ENCODE results near the gene DPY19L3. TPM values are rescaled to one million over a fixed set of nuclear protein-coding genes. Genes with fewer than 3 reads are reported as not detected.

DPY19L3 gene
- total RNA-seq, 1 experiment from 2014 or later: 27.8 TPM

DNA sequence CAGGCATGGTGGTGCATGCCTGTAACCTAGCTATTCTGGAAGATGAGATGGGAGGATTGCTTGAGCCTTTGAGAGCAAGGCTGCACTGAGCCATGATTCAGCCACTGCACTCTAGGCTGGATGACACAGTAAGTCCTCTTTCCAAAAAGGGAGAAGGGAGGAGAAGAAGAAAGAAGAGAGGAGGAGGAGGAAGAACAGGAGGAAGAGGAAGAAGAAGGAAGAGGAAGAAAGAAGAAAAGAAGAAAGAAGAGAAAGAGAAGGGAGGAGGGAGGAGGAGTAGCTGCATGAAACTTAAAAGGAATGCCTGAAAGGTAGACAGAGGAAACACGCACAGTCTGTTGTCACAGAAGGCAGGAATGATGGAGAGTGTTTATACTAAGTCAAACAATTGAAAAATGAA is 3.6 kb upstream of the DPY19L3 start:
- intact Hi-C loops (cut with micrococcal nuclease; ENCODE audit: unreplicated experiment) (no loop called here), in situ Hi-C loops (cut with HindIII; ENCODE audit: low pct_unique_long_range_greater_than_20kb, low sequenced_read_pairs) (no loop called here)
- DNase-seq (ENCODE audit: low read depth, low spot score): no peak
- CTCF ChIA-PET: no interaction called here
- TF ChIP-seq SIN3A (IDR thresholded peaks at IDR 0.05; ENCODE audit: borderline replicate concordance, insufficient read depth, low read depth, low read length) (no peak), POLR2AphosphoS5 (IDR thresholded peaks at IDR 0.05; ENCODE audit: low read depth, low read length) (no peak), TCF7L2 (IDR thresholded peaks at IDR 0.05; ENCODE audit: low read depth, low read length) (no peak)
- TF ChIP-seq, protein P1, sequence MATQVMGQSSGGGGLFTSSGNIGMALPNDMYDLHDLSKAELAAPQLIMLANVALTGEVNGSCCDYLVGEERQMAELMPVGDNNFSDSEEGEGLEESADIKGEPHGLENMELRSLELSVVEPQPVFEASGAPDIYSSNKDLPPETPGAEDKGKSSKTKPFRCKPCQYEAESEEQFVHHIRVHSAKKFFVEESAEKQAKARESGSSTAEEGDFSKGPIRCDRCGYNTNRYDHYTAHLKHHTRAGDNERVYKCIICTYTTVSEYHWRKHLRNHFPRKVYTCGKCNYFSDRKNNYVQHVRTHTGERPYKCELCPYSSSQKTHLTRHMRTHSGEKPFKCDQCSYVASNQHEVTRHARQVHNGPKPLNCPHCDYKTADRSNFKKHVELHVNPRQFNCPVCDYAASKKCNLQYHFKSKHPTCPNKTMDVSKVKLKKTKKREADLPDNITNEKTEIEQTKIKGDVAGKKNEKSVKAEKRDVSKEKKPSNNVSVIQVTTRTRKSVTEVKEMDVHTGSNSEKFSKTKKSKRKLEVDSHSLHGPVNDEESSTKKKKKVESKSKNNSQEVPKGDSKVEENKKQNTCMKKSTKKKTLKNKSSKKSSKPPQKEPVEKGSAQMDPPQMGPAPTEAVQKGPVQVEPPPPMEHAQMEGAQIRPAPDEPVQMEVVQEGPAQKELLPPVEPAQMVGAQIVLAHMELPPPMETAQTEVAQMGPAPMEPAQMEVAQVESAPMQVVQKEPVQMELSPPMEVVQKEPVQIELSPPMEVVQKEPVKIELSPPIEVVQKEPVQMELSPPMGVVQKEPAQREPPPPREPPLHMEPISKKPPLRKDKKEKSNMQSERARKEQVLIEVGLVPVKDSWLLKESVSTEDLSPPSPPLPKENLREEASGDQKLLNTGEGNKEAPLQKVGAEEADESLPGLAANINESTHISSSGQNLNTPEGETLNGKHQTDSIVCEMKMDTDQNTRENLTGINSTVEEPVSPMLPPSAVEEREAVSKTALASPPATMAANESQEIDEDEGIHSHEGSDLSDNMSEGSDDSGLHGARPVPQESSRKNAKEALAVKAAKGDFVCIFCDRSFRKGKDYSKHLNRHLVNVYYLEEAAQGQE (IDR thresholded peaks at IDR 0.05; ENCODE audit: insufficient read depth in 1 of 2, low read depth in 2 of 2, low read length in 1 of 2): no peak
- TF ChIP-seq, protein P2, sequence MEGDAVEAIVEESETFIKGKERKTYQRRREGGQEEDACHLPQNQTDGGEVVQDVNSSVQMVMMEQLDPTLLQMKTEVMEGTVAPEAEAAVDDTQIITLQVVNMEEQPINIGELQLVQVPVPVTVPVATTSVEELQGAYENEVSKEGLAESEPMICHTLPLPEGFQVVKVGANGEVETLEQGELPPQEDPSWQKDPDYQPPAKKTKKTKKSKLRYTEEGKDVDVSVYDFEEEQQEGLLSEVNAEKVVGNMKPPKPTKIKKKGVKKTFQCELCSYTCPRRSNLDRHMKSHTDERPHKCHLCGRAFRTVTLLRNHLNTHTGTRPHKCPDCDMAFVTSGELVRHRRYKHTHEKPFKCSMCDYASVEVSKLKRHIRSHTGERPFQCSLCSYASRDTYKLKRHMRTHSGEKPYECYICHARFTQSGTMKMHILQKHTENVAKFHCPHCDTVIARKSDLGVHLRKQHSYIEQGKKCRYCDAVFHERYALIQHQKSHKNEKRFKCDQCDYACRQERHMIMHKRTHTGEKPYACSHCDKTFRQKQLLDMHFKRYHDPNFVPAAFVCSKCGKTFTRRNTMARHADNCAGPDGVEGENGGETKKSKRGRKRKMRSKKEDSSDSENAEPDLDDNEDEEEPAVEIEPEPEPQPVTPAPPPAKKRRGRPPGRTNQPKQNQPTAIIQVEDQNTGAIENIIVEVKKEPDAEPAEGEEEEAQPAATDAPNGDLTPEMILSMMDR (IDR thresholded peaks at IDR 0.05): no peak
- H3K4me3 ChIP-seq (ENCODE audit: low read depth in 2 of 2, low read length in 2 of 2): no peak overlapping the region
- no peaks in the 10 kb centered on the region; the same call in 1 of the 2 replicates for H3K36me3 ChIP-seq (ENCODE audit: control insufficient read depth, insufficient read depth, low read length)
- no peaks in the 10 kb centered on the region for H3K9me3 ChIP-seq (ENCODE audit: control insufficient read depth, insufficient read depth, low read depth, low read length)
- no peaks in the 10 kb centered on the region for H3K27me3 ChIP-seq (ENCODE audit: control insufficient read depth, insufficient read depth, low read length)
- no peak overlapping the region for H3K27ac ChIP-seq (ENCODE audit: low read length)
- peaks cover 17% of the 10 kb centered on the region for H3K4me1 ChIP-seq (ENCODE audit: control insufficient read depth, insufficient read depth, low read length)
- POLR2A ChIA-PET: no interaction called here
- no TSS peak for BruUV-seq (replicated peaks)
- no peak for ATAC-seq

DNA sequence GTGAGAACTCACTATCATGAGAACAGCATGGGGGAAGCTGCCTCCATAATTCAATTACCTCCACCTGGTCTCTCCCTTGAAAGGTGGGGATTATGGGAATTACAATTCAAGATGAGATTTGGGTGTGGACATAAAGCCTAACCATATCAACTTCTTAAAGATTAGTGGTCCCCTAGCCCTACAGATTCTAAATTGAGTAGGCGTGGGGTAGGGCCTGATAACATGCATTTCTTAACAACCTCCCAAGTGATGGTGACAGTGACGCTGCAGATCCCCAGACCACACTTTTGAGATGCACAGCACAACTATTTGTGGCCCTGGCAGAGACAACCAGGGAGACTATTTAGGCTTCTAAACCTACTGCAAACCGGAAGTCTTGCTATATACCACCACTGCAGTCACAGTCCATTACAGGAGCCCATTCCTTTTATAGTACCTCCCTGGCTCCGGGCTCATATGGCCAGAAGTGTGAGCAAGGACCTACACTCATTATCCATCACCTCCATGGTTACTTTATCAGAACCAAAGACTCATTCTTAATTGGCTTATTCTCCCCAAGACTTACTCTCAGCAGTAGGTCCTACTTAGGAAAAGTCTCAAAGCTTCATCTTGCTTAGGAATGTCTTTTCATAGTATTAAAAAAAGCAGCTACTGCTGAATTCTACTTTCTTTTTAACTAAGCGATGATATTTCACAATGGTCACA is 2.1 kb upstream of the DPY19L3 start:
- in situ Hi-C loops (cut with HindIII; ENCODE audit: low pct_unique_long_range_greater_than_20kb, low sequenced_read_pairs): no loop called here
- DNase-seq (ENCODE audit: low read depth, low spot score): no peak
- no peak overlapping the region for H3K4me3 ChIP-seq (ENCODE audit: low read depth in 2 of 2, low read length in 2 of 2)
- TF ChIP-seq, protein P1 (IDR thresholded peaks at IDR 0.05; ENCODE audit: insufficient read depth in 1 of 2, low read depth in 2 of 2, low read length in 1 of 2): no peak
- TF ChIP-seq TCF7L2 (IDR thresholded peaks at IDR 0.05; ENCODE audit: low read depth, low read length): no peak
- no peak for TF ChIP-seq SIN3A (IDR thresholded peaks at IDR 0.05; ENCODE audit: borderline replicate concordance, insufficient read depth, low read depth, low read length)
- TF ChIP-seq POLR2AphosphoS5 (IDR thresholded peaks at IDR 0.05; ENCODE audit: low read depth, low read length): no peak
- TF ChIP-seq, protein P2 (IDR thresholded peaks at IDR 0.05): no peak
- intact Hi-C loops (cut with micrococcal nuclease; ENCODE audit: unreplicated experiment): no loop called here
- ChIA-PET CTCF (no interaction called here), POLR2A (no interaction called here)
- BruUV-seq (replicated peaks): no TSS peak
- ATAC-seq: no peak
- no peaks in the 10 kb centered on the region for H3K27me3 ChIP-seq (ENCODE audit: control insufficient read depth, insufficient read depth, low read length)
- no peaks in the 10 kb centered on the region for H3K9me3 ChIP-seq (ENCODE audit: control insufficient read depth, insufficient read depth, low read depth, low read length)
- H3K4me1 ChIP-seq (ENCODE audit: control insufficient read depth, insufficient read depth, low read length): peaks cover 23% of the 10 kb centered on the region
- H3K27ac ChIP-seq (ENCODE audit: low read length): peak overlapping the region; percentile 95
- H3K36me3 ChIP-seq (ENCODE audit: control insufficient read depth, insufficient read depth, low read length): no peaks in the 10 kb centered on the region; the same call in 1 of the 2 replicates
